ENCODE measurements around the gene CHL1.

CHL1 gene

GRCh38 chr3:288417-288816, 91.9 kb downstream of the CHL1 start:
- no peak for DNase-seq

- DNase-seq = no peak
These were observed 94.5 kb downstream of the CHL1 start for GRCh38 chr3:291028-291427.

GRCh38 chr3:291646-292436, 95.3 kb downstream of the CHL1 start:
- DNase-seq = no peak

- DNase-seq = peak in 1 of 2 experiments; percentile 8
These were observed 97.5 kb downstream of the CHL1 start for GRCh38 chr3:294096-294495.

GRCh38 chr3:294581-294980, 98.0 kb downstream of the CHL1 start:
- no peak for DNase-seq

GRCh38 chr3:295166-295565, 98.6 kb downstream of the CHL1 start:
- no peak for DNase-seq

GRCh38 chr3:297585-297984, 101.0 kb downstream of the CHL1 start:
- DNase-seq = no peak

- no peak for DNase-seq
These were observed 103.2 kb downstream of the CHL1 start for GRCh38 chr3:299590-300301.

GRCh38 chr3:307182-307581, 110.6 kb downstream of the CHL1 start:
- no peak for DNase-seq

GRCh38 chr3:308597-309321, 112.2 kb downstream of the CHL1 start:
- DNase-seq = no peak

- peak; percentile 7 to 23 for DNase-seq
These were observed 115.7 kb downstream of the CHL1 start for GRCh38 chr3:312160-312733.

GRCh38 chr3:312911-313310, 116.3 kb downstream of the CHL1 start:
- no peak for DNase-seq

- no peak for DNase-seq
These were observed 120.4 kb downstream of the CHL1 start for GRCh38 chr3:317012-317411.

GRCh38 chr3:318903-319302, 122.3 kb downstream of the CHL1 start:
- DNase-seq = no peak

GRCh38 chr3:324423-324822, 127.9 kb downstream of the CHL1 start:
- DNase-seq = no peak

- DNase-seq = no peak
These were observed 128.9 kb downstream of the CHL1 start for GRCh38 chr3:325495-325894.

- no peak for DNase-seq
These were observed 134.0 kb downstream of the CHL1 start for GRCh38 chr3:330494-331115.

- no peak for DNase-seq
These were observed 135.3 kb downstream of the CHL1 start for GRCh38 chr3:331881-332280.

- no peak for DNase-seq
These were observed 136.1 kb downstream of the CHL1 start for GRCh38 chr3:332701-333100.

GRCh38 chr3:335240-335639, 138.7 kb downstream of the CHL1 start:
- DNase-seq = no peak

- no peak for DNase-seq
These were observed 142.8 kb downstream of the CHL1 start for GRCh38 chr3:339351-339750.

- peak; percentile 2 to 24 for DNase-seq
These were observed 145.4 kb downstream of the CHL1 start for GRCh38 chr3:341998-342397.

GRCh38 chr3:346186-346585, 149.6 kb downstream of the CHL1 start:
- DNase-seq = no peak
